ENCODE data around the gene SCUBE3. TPM values are rescaled to one million over a fixed set of nuclear protein-coding genes. Genes with fewer than 3 reads are reported as not detected.

SCUBE3 gene
- total RNA-seq, 1 experiment from 2014 or later, result 0.02 TPM

DNA sequence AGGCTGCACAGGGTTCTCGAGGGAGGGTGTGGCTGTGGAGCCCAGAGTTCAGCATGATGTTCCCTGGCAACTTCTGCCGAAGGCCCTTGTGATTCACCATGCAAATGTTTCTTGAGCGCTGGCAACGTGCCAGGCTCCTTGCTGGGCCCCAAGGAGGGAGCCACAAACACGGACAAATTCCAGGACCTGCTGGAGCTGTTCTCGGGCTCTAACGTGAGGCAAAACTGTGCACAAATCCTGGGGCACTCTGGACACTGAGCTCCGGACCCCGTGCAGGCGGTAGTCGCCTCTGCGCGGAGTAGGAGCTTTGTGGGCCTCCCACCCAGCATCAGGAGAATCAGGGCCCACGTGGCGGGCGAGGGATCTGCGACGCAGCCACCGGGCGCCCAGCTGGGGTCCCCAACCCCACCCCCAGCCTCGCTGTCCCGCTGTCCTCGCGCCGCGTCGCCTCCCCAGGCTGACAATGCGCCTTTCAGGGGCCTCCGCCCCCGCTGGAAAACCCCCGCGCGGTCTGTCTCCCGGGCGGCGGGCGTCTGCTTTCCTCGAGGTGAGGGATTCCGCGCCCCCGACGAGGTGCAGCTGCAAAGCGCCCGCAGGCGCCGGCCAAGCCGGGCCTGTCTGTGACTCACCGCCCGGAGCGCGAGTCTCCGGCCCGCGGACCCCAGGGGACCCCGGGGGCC, 31.7 kb upstream of the SCUBE3 start:
- peak; percentile 60 for DNase-seq (ENCODE audit: low spot score)

DNA sequence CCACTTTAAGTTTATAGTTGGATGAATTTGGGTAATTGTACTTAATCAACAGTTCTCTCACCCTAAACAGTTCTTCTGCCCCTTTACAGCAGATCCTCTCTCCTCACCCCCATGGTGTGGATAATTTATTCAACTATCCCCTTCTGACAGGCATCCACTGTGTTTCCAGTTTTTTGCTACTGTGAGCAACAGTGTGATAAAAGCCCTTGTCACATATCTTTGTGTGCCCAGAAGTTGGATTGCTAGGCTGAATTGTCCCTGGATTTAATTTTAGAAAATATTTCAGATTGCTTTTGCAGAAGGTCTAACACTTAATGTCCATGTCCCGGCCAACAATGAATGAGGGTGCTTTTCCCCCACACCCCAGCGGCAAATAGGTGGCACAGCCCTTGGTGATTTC, 30.5 kb upstream of the SCUBE3 start:
- no peak for DNase-seq (ENCODE audit: low spot score)

DNA sequence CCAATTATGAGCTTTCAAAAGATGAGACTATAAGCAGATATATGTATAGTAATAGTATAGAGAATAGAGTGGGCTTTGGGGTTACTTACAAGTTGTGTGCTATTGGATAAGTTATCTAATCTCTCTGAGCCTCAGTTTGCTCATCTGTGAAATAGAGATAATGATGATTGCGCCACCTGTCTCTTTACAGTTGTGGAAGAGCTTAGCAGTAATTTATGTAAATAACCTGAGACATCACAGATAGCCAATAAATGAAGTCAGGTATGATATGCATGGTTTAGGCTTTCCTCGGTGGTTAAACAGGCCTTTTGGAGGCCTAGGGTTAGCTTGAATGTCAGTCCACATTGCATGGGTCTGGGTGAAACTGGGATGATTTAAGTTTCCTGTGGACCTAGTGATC, 29.8 kb upstream of the SCUBE3 start:
- DNase-seq (ENCODE audit: low spot score), result no peak

DNA sequence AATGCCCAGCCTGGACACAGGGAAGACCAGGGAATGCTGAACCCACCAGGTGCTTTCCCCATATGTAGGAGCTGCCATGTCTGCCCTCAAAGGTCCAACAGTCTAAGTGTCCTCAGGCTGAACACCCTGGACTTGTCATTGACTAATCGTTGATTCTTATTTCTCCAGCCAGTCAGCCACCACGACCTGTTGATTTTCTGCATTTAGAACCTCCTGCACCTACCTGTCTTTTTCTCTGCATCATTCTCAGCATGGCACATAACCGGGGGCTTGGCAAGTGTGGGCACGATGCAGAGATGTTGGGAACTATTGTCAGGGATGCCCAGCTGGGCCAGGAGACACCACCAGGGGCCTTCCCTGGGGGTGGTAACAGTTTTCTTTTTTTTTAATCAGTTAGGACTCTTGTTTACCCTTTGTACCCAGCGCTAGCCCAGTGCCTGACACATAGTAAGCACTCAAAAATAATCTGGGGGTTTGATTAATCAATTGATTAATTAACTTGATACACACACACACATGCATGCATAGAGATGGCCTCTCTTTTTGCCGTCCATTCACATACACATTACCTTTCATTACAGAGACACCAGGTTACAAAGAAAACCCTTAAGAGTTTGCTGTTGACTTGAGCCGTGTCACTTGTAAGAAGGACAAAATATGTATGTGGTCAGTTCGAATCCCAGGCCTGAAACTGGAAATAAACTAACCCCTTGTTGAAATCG, 29.0 kb upstream of the SCUBE3 start:
- no peak for DNase-seq (ENCODE audit: low spot score)

DNA sequence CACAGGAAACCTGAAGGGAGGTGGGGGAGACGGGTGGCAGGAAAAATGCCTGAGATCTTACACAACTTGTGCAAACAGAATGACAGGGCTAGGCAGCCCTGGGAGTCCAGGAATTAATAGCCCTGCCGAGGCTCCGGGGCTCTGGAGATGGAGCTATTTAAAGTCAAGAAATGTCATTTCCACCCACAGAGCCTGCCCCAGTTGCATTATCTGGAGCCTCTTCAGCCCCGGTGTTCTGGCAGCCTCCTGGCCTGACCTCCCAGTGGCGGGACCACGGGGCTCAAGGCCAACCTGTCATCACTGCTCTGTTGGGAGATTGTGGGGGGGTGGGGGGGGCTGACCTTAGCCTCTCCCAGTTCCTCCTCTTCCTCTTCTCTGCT, 28.5 kb upstream of the SCUBE3 start:
- DNase-seq (ENCODE audit: low spot score), result peak; percentile 54

DNA sequence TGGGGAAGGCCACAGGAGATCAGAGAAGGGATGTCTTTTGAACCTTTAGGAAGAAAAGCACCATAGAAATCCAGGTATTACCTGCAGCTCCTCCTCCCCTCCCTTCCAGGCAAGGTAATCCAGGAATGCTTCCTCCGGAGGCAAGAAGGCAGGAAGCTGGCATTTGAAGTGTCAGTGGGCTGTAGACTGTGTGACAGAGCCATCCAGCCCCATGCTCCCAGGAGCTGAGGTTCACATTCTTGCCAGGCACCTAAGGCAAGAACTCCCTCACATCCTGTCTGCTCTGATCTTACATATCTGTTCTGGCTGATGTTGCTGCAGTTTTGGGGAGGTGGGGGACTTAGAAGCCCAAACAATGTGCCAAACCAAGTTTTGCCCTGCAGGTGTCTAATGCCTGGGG, 27.8 kb upstream of the SCUBE3 start:
- no peak for DNase-seq (ENCODE audit: low spot score)

DNA sequence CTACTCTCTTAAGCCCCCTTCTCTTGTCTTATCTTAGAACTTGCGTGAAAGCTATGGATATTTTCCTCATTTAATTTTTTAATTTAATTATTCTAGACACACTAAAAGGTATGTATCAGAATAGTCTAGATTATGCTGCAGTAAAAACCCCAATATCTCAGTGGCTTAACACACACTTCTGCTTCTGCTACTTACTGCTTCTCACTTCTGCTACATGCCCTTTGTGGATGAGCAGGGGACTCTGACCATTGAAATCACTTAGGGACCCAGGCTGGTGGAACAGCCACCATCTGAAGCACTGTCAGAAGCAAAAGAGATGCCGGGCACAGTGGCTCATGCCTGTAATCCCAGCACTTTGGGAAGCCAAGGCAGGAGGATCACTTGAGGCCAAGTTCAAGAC, 27.2 kb upstream of the SCUBE3 start:
- no peak for DNase-seq (ENCODE audit: low spot score)

DNA sequence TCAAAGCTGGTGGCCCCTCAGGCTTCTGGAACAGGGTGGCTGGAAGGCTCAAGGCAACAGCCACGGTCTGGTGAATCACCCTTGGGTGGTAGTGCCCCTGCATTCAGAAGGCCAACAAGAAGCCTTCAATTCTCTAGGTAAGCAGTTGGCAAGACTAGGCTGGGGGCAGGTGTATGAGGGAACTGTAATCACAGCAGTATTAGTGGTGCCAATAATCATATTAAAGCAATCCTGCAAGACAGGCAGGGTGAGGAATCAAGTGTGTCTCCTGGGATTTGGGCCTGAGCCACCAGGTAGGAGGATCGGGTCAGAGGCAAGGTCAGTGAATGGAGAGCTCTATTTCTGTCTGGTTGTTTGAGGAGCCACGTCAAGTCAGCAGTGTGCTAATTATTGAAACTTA, 24.9 kb upstream of the SCUBE3 start:
- DNase-seq (ENCODE audit: low spot score), result no peak

DNA sequence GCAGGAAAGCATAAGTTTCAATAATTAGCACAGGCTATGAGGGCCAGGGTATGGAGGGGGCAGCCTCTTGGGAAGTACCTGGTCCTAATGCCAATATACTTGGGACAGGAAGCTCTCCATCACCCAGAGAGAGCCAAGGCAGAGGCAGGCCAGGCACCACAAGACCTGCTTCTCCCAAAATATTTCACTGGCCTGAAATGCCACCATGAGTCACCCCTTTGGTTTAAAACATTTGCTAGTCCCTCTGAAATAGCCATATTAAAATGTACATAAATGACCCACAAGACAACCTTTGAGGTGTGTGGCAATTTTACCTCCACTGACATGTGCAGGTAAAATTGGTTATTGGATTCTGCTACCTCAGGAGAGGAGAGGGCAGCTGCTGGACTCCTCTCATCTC, 23.4 kb upstream of the SCUBE3 start:
- DNase-seq (ENCODE audit: low spot score), result no peak

DNA sequence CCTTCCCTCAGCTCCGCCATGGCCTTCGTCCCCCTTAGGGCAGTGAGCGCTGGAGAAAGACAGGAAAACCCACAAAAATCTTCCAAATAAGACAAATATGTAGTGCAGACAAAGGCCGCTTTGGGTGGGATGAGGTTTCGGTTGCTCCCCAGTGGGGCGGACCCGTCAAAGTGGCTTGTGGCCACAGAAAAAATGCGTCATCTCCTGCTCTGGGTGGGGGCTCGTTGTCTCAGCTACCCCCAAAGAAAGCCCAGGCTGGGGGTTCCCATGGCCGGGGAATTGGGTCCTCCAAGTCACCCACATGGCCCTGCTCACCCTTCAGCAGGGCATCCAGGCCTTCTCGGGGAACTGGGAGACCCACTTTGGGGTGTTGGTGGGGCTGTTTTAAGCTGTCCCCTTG, 21.9 kb upstream of the SCUBE3 start:
- DNase-seq (ENCODE audit: low spot score), result no peak

DNA sequence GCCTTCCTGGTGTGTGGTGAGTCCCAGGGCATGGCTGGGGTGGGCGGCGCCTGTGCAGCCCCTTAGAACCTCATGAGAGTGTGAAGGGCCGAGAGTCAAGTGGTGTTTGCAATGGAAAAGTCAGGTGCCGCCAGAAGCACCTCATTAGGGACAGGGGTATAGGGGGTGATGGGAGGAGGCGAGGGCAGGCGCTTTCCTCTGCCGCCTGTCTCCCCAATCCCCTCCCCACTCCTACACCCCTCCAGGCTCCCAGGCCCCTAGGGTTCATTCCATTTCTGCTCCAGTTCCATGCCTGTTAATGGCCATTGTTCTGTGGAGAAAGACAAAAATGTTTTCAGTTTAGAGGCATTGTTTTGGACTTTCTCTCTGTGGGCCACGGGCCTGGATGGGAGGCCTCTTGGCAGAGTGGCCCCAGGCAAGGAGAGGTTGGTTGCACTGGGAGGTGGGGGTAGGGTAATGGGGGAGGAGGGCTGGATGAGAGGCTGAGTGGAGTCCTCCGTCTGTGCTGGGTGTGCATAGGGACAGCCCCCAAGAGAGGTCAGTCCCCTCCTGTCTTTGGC, 21.4 kb upstream of the SCUBE3 start:
- DNase-seq (ENCODE audit: low spot score), result no peak

DNA sequence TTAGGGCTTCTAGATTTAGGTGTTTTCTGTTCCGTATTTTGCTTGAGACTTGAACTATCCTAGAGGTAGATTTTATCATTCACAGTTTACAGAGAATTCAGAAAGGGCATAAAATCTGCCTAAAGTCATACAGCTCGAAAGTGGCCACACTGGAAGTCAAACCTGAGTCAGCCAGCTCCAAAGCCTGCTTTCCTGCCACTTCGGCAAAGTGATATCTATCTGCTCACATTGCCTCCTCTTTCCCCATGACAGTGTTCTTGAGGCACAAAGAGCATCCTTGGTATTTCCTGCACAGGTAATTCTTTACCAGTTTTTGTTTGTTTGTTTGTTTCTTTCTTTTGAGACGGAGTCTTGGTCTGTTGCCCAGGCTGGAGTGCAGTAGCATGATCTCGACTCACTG, 19.4 kb upstream of the SCUBE3 start:
- no peak for DNase-seq (ENCODE audit: low spot score)

DNA sequence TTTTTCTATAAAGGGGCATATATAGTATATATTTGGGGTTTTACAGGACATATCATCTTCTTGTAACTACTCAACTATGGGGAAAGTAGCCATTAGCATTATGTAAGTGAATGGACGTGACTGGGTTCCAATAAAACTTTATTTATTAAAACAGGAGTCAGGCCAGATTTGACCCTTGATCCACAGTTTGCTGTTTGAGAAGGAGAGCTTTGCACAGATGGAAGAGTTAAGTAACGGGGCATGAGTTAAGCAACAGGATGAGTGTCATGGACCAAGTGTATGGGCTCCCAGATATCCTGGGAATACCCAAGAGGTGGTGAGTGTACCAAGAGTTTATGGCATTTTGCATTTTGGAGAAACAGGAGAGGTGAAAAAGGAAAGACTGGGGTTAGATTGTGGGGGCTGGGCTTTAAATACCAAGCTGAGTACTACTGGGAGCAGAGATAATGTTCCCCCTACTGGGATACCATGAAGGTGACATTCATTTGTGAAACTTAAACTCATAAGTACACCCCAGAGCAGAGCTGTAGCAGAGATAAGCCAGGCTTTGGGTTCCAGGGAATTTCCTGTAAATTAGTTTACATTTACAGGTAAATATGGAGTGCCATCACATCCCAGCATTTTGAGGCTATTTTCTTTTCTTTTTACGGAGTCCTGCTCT, 18.5 kb upstream of the SCUBE3 start:
- DNase-seq (ENCODE audit: low spot score), result no peak

DNA sequence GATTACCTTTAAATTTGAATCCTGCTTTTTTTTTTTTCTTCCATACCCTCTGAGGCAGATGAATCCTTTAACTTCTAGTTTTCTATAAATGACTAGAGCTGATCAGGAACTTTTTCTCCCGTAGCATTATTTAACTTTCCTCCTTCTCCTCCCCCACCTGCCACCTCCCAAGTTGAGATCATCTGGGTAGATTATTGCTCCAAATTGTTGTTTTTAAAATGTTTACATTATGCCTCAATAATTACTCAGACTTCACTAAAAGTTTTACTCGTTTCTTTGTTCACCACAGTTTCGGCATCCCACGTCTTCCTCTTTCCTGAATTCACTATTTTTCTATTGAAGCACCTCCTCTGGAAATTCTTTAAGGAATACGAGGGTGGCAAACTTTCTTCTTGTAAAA, 16.6 kb upstream of the SCUBE3 start:
- no peak for DNase-seq (ENCODE audit: low spot score)

DNA sequence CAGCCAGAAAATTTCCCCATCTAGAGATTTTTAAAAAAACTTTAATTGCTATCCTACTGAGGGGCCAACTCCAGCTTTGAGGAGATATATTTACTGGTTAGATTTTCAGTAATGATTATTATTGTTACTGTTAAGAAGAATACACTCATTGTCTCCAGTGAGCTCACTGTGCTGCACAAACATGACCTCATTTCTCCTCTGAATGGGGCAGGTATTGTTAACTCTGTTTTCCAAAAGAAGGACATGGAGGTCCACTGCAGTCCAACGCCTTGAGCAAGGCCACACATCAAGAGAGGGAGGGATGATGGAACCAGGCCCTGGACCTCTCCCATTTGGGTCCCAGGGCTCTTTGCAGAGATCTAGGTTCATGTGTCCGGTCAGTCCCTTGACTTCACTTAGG, 13.9 kb upstream of the SCUBE3 start:
- no peak for DNase-seq (ENCODE audit: low spot score)

DNA sequence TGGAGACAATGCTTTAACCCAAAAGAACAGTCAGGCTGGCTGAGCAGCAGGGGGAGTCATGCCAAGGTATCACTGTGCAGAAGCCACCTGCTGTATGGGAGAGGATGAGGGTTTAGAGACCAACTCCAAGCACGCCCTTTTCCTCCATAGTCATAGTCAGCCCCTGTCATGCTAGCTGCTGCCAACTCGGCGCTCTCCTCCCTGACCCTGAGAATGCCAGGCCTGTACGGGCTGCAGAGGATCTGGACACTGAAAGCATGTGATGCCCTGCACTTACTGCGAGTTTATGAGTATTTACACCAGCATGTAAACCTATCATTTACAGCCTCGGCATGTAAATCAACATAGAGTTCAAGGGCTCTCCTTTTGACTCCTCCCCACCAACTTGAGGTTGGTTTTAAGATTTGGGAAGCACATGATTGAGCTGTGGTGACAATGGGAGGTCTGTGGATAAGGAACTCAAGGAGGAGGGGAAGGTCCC, 11.7 kb upstream of the SCUBE3 start:
- no peak for DNase-seq (ENCODE audit: low spot score)

DNA sequence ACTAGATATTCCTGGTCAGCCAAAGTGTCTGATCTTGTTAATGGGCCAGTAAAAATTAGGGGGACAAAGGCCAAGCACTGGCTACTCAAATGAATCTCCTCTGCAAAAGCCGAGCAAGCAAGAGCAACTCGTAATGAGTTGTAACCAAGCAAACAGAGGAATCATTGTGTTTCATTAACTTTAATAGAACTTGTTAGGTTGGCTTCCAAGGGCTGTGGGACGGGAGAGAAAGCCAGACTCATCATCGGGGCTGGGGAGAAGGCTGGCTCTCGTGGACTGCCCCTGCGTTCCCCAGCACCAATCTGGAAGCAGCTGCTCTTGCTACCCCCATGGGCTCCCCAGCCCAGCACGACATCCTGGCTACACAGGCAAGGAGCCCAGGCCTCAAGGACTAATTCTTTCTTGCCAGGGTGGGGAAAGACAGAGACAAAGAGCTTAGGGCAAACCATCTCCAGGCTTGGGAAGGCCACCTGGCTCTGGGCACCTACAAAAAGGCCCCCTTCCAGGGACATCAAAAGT, 10.5 kb upstream of the SCUBE3 start:
- DNase-seq (ENCODE audit: low spot score), result no peak

DNA sequence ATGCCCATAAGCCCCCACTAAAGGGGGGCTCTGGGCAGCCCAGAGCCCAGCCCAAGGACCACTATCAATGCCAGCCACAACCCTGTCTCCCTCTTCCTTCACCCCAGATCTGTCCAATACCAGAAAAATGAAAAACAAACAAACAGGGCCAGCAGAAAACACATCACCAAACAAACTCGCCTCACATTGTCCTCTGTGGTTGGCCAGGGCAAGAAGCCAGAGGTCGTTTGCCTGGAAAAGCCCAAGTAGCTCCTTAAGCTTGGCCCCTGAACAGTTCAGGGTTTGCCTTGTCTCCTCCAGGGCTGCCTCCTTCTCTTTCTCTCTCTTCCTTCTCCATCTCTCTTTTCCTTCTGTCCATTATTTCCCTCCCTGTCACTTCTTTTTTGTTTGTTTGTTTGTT, 10.1 kb upstream of the SCUBE3 start:
- DNase-seq (ENCODE audit: low spot score), result no peak

DNA sequence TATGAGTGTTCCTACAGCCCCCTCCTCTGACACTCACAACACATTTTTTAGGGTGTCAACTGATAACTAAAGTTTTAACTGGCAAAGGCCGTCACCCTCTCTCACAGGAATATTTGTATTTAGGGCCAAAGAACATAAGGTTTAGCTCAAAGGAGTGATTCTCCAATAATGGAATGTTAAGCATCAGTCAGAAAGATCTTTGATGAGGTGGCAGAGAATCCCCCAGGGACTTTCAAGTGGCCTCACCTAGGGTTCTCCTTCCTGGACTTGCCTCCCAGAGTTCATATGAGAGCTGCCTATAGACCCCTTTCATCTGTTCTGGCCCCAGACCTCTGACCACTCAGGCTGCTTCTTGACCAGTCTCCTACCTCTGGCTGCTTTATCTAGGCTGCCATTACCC, 7.4 kb upstream of the SCUBE3 start:
- no peak for DNase-seq (ENCODE audit: low spot score)

DNA sequence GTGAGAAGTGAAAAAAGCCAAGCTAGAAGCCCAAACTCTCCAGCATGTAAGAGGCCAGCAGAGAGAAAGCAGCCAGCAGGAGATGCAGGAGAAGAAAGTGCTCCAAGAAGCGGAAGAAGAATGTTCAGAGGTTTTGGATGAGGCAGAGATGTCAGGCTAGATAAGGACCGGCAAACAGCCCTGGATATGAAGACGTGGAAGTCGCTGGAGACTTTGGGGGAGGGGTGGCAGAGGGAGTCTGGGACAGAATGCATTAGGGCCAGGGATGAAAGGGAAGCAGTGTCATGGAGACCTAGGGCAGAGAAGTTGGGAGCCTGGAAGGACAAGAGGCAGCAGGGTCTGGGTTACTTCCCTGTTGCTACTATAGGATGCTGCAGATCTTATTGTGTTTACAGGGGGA, 5.3 kb upstream of the SCUBE3 start:
- DNase-seq (ENCODE audit: low spot score), result no peak

DNA sequence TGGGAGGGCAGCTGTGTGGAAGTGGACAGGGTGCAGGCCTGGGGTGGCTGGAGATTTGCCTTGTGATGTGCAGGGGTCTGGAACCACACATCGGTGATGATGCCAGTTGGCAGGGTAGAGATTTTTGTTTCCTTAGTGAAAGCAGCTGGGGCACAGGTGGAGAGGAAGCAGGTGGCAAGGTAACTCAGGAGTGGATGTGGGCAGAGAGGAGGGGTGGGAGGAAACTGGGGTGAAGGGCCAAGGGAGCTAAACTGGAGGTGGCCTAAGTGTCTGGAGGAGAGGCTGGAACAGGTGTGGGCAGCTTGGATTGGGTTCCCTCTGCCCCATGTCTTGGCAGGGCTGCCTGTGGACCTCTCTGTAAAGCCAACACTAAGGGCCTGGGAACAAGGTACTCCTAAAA, 4.7 kb upstream of the SCUBE3 start:
- DNase-seq (ENCODE audit: low spot score), result no peak

DNA sequence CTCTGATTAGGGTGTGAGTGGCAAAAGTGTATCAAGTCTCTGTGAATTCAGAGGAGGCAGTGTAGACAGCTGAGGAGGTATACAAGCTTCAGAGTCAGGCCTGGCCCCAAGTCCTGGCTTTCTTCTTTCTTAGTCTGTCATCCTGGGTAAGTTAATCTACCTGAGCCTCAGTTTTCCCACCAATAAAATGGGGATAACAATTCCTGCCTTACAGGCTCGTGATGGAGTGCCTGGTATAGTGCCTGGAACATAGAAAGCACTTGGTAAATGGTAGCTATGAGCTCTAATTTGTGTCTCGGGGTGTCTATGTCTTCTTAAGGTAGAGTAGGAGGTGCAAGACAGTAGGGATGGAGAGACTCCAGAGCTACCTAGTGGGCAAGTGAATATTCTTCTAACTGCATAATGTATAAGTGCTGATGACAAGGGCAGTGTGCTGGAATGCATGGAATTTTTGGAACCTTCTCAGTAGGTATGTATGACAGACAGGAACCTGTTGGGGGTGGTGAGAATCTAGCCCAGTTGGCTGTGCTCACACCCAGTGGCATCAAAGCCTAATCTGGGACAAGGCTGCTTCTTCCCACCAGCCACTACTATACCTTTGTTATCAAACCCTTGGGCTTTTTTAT, 4.0 kb upstream of the SCUBE3 start:
- DNase-seq (ENCODE audit: low spot score), result no peak
